ENCODE data around the gene GPR155.

GRCh38 chr2:174535083-174535482 lies 48.3 kb upstream of the GPR155 start:
- TF ChIP-seq CTCF (IDR thresholded peaks at IDR 0.05) = no peak
- no peak for TF ChIP-seq POLR2A (IDR thresholded peaks at IDR 0.05)

All from Peyer's patch (tissue), 4 donors.